Amniotic stem cell (primary cell): Measurements from ENCODE around the gene PARP3.
"Not testable (repeated sequence)": the region's sequence is repeated elsewhere in the genome, so short reads cannot be mapped to it uniquely, and the experiment has no call there.

Source experiments
- DNase-seq: peaks from one replicate; lab custom pipeline; 2025; lab: John Stamatoyannopoulos, UW

The PARP3 gene

GRCh38 chr3:51985063-51985462, 42.9 kb downstream of the PARP3 start:
- no peak for DNase-seq

- no peak for DNase-seq
Observed at GRCh38 chr3:51986010-51986947, 44.1 kb downstream of the PARP3 start.

- no peak for DNase-seq
Observed at GRCh38 chr3:51987568-51987967, 45.4 kb downstream of the PARP3 start.

- DNase-seq: no peak
Observed at GRCh38 chr3:51988286-51989146, 46.4 kb downstream of the PARP3 start.

GRCh38 chr3:51990501-51990971, 48.4 kb downstream of the PARP3 start:
- not testable (repeated sequence) for DNase-seq

- no peak for DNase-seq
Observed at GRCh38 chr3:51992017-51992682, 50.0 kb downstream of the PARP3 start.

GRCh38 chr3:51993657-51994056, 51.5 kb downstream of the PARP3 start:
- not testable (repeated sequence) for DNase-seq

- DNase-seq: no peak
Observed at GRCh38 chr3:51994530-51994929, 52.4 kb downstream of the PARP3 start.

- DNase-seq: peak; percentile 92
Observed at GRCh38 chr3:51995346-51996163, 53.4 kb downstream of the PARP3 start, which contains the start of gene RPL29. Gene RPL29 (minus strand): TSS chr3:51995895. CDS start chr3:51995461, 434 bp downstream.

GRCh38 chr3:51997172-51997571, 55.0 kb downstream of the PARP3 start:
- no peak for DNase-seq

GRCh38 chr3:51997935-51998596, 55.9 kb downstream of the PARP3 start:
- DNase-seq: no peak
